HG02763 (cell line): ENCODE data around the gene PIAS1.

Source experiments
- ATAC-seq: cut with Tn5 transposase; IDR thresholded peaks from one replicate; pipeline ENCODE4 v1.9.1; 2021; ENCODE audit warnings: mild to moderate bottlenecking, moderate library complexity; ENCODE audit not compliant: unreplicated experiment

Gene PIAS1

DNA sequence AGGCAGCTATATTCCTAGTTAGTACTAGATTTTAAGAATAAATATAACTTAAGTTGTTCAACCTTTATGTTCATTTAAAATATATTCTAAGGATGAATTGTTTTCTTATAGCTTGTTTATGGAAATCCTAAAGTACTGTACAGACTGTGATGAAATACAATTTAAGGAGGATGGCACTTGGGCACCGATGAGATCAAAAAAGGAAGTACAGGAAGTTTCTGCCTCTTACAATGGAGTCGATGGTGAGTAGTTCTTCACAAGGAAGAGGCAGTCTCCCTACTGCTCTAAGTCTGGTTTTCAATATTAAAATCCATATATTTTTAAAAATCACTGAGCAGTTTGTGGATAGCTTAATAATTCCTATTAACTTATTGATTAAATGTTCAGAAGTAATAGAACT is 121.4 kb downstream of the PIAS1 start:
- no peak for ATAC-seq

DNA sequence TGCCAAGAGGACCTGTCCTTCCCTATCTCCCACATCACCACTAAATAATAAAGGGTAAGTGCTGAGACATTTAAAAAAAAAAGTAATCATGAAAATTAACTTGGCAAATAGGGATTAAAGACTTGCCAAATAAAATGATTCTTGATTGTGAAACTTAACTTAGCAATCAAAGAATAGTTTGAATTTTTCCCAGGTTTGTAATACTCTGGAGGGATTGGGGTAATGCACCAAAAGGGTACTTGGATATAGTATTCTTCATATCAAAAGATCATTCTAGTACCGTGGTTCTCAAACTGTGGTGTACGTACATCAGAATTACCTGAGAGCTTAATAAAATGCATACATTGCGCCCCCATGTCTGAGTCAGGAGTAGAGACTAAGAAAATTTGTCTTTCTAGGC is 122.5 kb downstream of the PIAS1 start:
- ATAC-seq, result no peak

GRCh38 chr15:68177742-68178141 is 123.6 kb downstream of the PIAS1 start:
- no peak for ATAC-seq

- ATAC-seq, result no peak
Measured at GRCh38 chr15:68183616-68184315, 129.7 kb downstream of the PIAS1 start.

DNA sequence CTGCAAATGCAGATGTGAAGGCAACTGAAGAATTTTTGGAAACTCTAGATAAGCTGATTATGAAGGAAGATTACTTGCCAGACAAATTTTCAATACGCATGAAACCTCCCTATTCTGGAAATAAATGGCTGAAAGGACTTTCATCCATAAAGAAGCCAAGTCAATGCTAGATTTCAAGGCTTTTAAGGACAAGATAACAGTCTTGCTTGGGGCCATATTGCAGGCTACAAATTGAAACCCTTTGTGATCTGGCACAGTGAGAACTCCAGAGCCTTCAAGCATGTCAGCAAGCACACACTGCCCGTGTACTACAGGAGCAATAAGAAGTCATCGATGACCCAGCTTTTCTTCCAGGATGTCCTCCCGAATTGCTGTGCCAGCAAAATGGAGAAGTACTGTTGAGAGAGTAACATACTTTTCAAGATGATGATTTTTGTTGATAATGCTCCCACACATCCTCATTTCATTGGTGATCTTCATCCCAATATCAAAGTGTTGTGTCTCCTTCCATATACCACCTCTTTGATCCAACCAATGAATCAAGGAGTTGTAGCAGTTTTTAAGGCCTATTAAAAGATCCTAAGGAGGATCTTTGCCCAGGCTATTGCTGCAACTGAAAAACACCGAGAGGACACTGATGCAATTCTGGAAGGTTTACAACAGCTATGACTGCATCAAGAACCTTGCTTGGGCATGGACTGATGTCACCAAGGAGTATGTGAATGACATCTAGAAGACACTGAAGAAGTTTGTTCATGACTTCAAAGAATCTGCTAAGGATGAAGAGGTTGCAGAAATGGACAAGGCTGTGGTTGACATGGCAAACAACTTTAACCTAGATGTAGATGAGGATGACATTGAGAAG is 130.7 kb downstream of the PIAS1 start:
- no peak for ATAC-seq

GRCh38 chr15:68186671-68187397 is 132.7 kb downstream of the PIAS1 start:
- no peak for ATAC-seq

GRCh38 chr15:68187559-68187958 is 133.4 kb downstream of the PIAS1 start:
- ATAC-seq, result no peak

GRCh38 chr15:68188647-68189046 is 134.5 kb downstream of the PIAS1 start:
- ATAC-seq, result no peak

DNA sequence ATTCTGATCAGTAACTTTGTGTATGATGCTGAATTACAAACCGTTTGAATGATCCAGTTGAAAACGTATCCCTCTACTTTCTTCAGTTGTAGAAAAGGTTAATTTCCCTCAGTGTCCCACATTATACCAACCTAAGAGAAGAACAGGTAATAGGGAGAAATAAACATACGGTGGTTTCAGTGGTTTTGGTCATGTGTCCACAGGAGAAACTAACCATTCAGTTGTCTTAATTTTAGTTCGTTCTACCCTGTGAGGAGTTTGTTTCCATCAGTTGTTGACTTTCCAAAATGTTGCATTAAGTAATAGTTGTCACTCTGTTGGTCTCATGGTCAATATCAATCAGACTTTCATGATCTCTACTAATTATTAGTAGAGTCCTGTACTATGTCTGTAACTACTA is 135.9 kb downstream of the PIAS1 start:
- no peak for ATAC-seq

DNA sequence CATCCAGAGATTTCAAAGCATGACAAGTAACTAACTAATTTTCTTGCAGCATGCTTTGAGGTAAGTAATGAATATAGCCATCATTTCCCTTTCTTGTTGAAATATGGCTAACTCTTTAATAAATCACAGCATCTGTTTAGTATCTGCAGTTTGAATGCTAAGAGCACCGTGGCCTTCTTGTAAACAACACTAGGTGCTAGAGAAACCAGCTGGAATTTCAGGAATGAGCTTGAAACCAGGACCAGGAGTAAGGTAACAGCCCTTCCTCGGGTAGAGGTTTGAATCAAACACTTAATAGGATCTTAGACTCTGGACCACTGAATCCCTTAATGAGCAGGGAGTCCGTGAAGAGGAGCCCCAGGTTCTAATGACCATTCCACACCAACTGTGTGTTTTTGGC is 137.4 kb downstream of the PIAS1 start:
- no peak for ATAC-seq

DNA sequence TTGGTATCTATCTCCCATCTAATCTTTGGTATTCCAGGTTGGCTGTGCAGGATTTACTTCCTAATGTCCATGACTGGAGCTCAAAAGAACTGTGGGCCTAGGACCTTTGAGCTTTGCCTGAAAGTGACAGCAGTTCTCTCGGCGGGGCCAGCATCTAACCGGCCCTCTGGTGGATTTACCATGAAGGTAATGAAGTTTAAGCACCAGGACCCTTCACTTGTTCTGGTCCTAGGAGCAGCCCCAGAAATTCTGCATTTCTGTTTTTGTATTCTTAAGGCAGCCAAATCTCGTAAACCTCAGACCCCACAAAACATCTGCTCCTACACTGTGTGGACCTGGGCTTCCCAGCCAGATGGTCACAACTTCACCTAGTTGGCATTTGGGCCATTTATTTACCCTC is 138.0 kb downstream of the PIAS1 start:
- ATAC-seq, result no peak

DNA sequence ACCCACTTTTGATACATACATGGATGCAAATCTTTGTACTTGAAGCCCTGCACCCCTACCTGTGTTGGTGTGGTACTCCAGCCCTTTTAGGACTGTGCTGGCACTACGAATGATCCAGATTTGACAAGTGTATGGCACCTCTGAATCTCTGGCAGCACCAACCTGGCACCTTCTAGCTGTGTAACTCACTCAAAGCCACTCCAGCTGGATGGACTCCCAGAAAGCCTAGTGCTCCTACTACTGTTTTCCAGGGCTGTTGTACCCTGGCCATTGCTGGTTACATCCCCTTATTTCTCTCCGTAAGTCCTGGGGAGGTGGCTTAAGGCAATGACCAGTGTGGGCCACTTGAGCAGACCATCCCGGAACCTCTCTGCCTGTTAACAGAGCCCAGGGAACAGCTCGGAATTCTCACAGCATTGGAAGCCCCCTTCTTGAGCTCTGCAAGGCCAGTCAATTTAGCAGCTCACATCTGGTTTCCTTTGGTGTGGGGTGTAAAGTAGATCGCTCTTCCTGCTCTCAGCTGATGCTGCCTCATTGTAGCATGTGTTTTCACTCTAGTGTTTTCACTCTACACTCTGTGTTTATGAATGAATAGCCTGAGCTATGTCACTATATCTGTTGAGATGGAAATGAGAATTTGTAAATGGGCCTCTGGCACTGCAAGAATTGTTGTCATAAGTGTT is 138.8 kb downstream of the PIAS1 start:
- ATAC-seq, result no peak

DNA sequence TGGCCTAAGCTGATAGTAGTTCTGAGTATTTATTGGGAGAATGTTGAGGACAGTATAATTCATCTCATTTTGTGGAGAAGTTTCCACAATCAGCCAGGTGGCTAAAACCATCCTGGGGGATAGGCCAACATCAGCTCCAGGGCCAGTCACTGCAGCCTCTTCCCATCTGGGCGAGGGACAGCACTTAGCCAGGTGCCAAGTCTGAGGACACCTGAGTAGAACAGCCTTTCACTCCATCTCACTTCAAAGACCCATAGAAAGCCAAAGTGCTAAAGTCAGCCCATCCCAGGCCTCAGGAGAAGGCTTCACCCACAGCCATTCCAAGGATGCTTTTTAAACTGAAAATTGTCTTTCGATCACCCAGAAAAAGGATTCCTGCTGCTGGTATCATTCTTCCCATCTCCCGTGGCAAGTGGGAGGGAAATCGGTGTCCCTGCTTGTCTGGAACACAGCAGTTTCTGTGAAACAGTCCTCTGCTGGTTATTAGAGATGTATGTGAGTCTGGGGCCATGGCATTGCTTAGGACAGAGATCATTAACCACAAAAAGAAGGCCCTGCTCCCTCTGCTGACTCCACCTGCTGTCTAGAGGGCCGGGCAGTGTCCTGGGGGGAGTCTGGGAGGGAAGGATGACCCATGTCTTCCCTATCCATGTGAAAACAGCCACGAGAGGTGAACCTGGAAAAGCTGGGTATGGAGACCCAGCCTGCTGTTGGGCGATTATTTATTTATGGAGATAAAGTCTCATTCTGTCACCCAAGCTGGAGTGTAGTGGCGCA is 141.4 kb downstream of the PIAS1 start:
- no peak for ATAC-seq

DNA sequence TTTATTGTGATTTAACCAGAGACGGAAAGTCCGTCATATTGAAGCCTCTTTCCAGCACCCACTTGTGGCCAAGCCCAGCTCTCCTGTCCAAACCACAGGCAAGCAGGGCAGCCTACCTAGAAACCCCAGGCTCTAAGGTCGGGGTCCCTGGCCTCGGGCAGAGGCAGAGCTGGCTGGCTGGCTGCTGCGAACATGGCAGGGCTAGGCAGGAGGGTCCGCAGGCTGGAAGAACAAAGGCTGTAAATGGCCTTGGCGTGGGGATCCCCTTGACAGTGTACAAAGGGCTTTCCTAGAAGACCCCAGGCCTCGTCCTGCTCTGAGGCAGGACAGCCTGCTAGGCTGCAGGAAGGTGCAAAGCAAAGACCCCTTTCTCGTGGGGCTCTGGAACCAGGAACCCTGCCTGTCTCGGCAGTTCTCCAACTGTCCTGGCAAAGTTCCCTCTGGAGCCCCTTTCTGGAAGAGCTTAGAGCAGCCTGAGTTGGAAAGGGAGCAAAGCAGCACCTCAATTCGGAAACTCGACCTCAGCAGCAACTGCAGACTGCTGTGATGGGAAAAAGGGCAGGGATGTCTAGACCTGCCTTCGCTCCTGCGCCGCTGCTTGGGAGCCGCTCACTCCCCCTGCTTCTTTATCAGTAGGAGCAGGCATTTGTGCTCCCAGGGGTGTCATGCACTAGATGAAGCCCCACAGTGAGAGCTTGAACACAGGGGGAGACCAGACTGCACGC is 142.5 kb downstream of the PIAS1 start:
- no peak for ATAC-seq

- ATAC-seq, result no peak
Measured at GRCh38 chr15:68197170-68197492, 143.0 kb downstream of the PIAS1 start.

DNA sequence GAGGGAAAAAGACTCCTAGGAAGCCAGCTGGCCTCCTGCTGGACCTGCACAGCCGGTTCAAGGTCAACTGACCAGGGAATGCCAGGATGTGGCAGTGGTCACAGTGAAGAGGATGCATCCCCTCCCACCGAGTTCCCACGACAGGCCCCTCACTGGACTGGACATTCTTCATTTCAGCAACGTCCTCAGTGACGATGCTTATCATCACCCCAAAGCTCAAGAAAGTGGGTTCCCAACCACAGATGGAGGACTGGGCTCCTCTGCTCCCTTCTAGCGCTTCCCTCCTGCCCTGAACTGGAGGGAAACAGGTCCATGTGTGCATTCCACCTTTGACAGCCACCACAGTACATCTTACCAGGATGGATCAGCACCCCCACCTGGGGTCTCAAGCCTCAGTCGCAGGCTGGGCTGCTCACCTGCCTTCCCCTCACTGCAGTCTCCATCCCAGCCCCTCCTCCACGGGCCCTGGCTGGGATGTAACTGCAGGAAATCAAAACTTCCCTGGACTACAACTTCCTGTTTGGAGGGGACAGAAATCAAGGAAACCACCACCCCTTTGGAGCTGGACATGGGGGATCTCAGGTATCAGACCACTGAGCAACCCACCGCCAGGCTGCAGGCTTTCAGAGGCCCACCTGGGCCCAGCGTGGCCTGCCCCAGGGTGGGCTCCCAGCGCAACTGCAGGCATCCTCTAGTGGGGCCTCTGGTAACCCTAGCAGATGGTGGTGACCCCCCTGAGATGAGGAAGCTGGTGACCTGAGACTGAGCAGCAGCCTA is 143.7 kb downstream of the PIAS1 start:
- no peak for ATAC-seq

DNA sequence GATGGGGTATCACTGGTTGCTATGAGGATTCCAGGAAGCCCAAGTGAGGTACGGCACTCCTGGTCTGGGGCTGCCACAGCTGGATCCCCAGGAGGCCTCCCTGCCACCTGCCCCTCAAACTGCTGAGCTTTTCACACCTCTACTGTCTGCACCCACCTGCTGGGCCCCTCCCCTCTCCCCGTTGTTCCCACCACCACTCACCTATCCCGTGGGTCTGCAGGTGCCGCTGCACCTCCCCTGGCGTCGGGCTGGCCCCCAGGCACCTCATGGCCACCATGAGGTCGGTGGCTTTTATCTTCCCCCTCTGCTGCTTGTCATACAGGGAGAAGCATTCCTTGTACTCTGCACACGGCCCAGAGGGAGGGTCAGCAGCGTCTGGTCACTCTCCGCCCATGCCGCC is 145.2 kb downstream of the PIAS1 start:
- ATAC-seq, result no peak

- ATAC-seq, result no peak
Measured at GRCh38 chr15:68200016-68200861, 146.1 kb downstream of the PIAS1 start.
